Measurements from ENCODE around the gene SIX6.

DNA sequence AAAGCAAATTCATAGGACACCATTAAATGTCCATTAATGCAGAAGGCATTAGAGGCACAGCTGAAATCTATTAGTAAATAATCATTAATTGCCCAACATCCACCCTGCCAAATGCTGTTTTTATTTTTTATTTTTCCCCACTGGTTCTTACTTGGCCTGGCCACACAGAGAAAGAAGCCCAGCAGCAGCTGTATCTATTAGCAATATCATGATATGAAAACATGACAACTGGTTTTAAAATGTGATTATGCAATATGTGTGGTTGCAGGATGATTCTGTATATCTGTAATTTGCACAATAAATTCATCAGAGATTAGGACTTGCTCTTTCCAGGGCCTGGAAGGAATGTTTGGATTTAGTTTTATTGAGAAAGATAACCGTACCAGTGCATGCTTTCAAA lies 44.9 kb downstream of the SIX6 start:
- TF ChIP-seq, protein P1, sequence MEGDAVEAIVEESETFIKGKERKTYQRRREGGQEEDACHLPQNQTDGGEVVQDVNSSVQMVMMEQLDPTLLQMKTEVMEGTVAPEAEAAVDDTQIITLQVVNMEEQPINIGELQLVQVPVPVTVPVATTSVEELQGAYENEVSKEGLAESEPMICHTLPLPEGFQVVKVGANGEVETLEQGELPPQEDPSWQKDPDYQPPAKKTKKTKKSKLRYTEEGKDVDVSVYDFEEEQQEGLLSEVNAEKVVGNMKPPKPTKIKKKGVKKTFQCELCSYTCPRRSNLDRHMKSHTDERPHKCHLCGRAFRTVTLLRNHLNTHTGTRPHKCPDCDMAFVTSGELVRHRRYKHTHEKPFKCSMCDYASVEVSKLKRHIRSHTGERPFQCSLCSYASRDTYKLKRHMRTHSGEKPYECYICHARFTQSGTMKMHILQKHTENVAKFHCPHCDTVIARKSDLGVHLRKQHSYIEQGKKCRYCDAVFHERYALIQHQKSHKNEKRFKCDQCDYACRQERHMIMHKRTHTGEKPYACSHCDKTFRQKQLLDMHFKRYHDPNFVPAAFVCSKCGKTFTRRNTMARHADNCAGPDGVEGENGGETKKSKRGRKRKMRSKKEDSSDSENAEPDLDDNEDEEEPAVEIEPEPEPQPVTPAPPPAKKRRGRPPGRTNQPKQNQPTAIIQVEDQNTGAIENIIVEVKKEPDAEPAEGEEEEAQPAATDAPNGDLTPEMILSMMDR (IDR thresholded peaks at IDR 0.05): no peak
- TF ChIP-seq POLR2AphosphoS5 (IDR thresholded peaks at IDR 0.05; ENCODE audit: low read depth, low read length) (no peak), TCF7L2 (IDR thresholded peaks at IDR 0.05; ENCODE audit: low read depth, low read length) (no peak), SIN3A (IDR thresholded peaks at IDR 0.05; ENCODE audit: borderline replicate concordance, insufficient read depth, low read depth, low read length) (no peak)
- TF ChIP-seq, protein P2, sequence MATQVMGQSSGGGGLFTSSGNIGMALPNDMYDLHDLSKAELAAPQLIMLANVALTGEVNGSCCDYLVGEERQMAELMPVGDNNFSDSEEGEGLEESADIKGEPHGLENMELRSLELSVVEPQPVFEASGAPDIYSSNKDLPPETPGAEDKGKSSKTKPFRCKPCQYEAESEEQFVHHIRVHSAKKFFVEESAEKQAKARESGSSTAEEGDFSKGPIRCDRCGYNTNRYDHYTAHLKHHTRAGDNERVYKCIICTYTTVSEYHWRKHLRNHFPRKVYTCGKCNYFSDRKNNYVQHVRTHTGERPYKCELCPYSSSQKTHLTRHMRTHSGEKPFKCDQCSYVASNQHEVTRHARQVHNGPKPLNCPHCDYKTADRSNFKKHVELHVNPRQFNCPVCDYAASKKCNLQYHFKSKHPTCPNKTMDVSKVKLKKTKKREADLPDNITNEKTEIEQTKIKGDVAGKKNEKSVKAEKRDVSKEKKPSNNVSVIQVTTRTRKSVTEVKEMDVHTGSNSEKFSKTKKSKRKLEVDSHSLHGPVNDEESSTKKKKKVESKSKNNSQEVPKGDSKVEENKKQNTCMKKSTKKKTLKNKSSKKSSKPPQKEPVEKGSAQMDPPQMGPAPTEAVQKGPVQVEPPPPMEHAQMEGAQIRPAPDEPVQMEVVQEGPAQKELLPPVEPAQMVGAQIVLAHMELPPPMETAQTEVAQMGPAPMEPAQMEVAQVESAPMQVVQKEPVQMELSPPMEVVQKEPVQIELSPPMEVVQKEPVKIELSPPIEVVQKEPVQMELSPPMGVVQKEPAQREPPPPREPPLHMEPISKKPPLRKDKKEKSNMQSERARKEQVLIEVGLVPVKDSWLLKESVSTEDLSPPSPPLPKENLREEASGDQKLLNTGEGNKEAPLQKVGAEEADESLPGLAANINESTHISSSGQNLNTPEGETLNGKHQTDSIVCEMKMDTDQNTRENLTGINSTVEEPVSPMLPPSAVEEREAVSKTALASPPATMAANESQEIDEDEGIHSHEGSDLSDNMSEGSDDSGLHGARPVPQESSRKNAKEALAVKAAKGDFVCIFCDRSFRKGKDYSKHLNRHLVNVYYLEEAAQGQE (IDR thresholded peaks at IDR 0.05; ENCODE audit: insufficient read depth in 1 of 2, low read depth in 2 of 2, low read length in 1 of 2): no peak
